ENCODE measurements around the gene PLXNA2. TPM values are rescaled to one million over a fixed set of nuclear protein-coding genes. Genes with fewer than 3 reads are reported as not detected.

Gene PLXNA2
- total RNA-seq, 1 donor from 2014 or later: 0.82 TPM

GRCh38 chr1:208024406-208024805 is 219.8 kb downstream of the PLXNA2 start:
- Mint-ChIP-seq H3K36me3 (ENCODE audit: low read depth) (no peaks in the 10 kb centered on the region), H3K27me3 (peaks cover 6% of the 10 kb centered on the region), H3K9me3 (no peaks in the 10 kb centered on the region), H3K4me1 (no peaks in the 10 kb centered on the region), H3K4me3 (no peak overlapping the region), H3K27ac (no peak overlapping the region)
- POLR2A ChIA-PET: no interaction called here
- intact Hi-C loops (cut with micrococcal nuclease): no loop called here
- TF ChIP-seq CTCF (IDR thresholded peaks at IDR 0.05): no peak
- CTCF ChIA-PET: interaction anchor here (1.4 kb wide), 1 partner anchor 221 kb away, joined by 5 read pairs; no protein-coding TSS in a partner anchor
- ATAC-seq (ENCODE audit: low read depth): no peak
- no peak for DNase-seq

DNA sequence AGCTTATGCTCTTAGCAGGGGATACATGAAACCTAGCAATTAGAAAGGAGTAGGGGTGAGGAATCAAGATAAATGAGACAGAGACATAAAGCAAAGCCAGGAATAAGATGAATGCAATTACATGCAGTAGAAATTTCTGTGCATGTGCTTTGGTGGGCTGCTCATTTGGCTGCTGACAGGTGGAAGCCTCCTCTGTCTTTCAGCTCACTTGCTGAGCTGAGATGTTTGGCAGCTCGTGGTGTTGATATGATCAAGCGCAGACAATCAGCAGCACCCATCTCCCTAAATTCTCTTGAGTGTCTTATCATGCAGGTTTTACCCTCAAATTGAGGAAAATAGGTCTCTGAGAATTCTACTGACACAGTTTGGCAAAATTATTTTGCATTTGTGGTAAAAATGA is 224.9 kb downstream of the PLXNA2 start:
- intact Hi-C loops (cut with micrococcal nuclease): no loop called here
- DNase-seq (no peak), ATAC-seq (ENCODE audit: low read depth) (no peak)
- no peak for TF ChIP-seq CTCF (IDR thresholded peaks at IDR 0.05)
- Mint-ChIP-seq H3K36me3 (ENCODE audit: low read depth) (no peaks in the 10 kb centered on the region), H3K4me3 (no peak overlapping the region), H3K9me3 (no peaks in the 10 kb centered on the region), H3K4me1 (no peaks in the 10 kb centered on the region), H3K27ac (no peak overlapping the region), H3K27me3 (peaks cover 11% of the 10 kb centered on the region)
- ChIA-PET POLR2A (no interaction called here), CTCF (no interaction called here)

DNA sequence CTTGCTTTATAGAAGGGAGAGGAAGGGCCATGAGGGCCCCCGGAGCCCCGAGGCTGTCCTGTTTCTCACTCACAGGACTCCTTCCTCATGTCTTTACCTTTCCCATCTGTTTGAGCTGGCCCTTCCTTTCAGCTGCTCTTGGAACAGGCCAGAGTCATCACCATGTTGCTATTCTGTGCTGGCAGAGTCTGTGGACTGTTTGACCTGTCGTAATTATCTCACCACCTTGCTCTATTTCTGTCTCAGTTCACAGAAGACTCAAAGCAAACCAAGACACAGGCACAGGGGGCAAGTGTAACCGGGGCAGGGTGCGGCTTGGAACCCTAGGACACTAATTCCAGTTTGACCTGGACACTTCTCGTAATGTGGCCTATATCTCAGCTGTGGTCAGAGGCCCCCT is 228.9 kb downstream of the PLXNA2 start:
- ChIA-PET POLR2A (no interaction called here), CTCF (no interaction called here)
- DNase-seq: no peak
- H3K36me3 Mint-ChIP-seq (ENCODE audit: low read depth): no peaks in the 10 kb centered on the region
- H3K27ac Mint-ChIP-seq: no peak overlapping the region
- no peak overlapping the region for H3K4me3 Mint-ChIP-seq
- no peaks in the 10 kb centered on the region for H3K9me3 Mint-ChIP-seq
- intact Hi-C loops (cut with micrococcal nuclease): no loop called here
- ATAC-seq (ENCODE audit: low read depth): no peak
- no peaks in the 10 kb centered on the region for H3K4me1 Mint-ChIP-seq
- peaks cover 5% of the 10 kb centered on the region for H3K27me3 Mint-ChIP-seq
- no peak for TF ChIP-seq CTCF (IDR thresholded peaks at IDR 0.05)

- POLR2A ChIA-PET: no interaction called here
- peaks cover 5% of the 10 kb centered on the region for H3K27me3 Mint-ChIP-seq
These were observed 231.0 kb downstream of the PLXNA2 start for GRCh38 chr1:208013210-208013609.

DNA sequence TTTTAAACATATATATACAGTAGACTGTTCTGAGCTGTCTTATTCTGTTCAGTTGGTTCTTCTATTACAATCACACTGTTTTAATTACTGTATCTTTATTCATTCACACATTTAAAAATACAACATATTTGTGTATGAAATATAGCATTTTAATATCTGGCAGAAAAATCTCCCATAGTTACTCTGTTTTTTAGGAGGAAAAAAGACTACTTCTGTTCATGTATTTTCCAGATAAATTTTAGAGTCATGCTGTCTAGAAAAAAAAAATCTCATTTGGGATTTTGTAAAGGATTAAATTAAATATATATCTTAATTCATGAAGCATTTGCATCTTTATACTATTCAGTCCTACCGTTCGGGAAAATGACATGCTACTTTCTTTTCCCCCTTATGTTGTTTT is 231.5 kb downstream of the PLXNA2 start:
- CTCF ChIA-PET: no interaction called here
- DNase-seq (no peak), ATAC-seq (ENCODE audit: low read depth) (no peak)
- intact Hi-C loops (cut with micrococcal nuclease): no loop called here
- no peaks in the 10 kb centered on the region for H3K9me3 Mint-ChIP-seq
- no peak for TF ChIP-seq CTCF (IDR thresholded peaks at IDR 0.05)
- H3K27me3 Mint-ChIP-seq: peaks cover 5% of the 10 kb centered on the region
- no peaks in the 10 kb centered on the region for H3K36me3 Mint-ChIP-seq (ENCODE audit: low read depth)
- POLR2A ChIA-PET: no interaction called here
- no peak overlapping the region for H3K27ac Mint-ChIP-seq
- no peaks in the 10 kb centered on the region for H3K4me1 Mint-ChIP-seq
- H3K4me3 Mint-ChIP-seq: no peak overlapping the region

More at GRCh38 chr1:208013210-208013609, 231.0 kb downstream of the PLXNA2 start:
- H3K4me3 Mint-ChIP-seq: no peak overlapping the region
- intact Hi-C loops (cut with micrococcal nuclease): no loop called here
- TF ChIP-seq CTCF (IDR thresholded peaks at IDR 0.05): no peak
- no peak for DNase-seq
- CTCF ChIA-PET: no interaction called here
- no peak for ATAC-seq (ENCODE audit: low read depth)
- no peaks in the 10 kb centered on the region for H3K36me3 Mint-ChIP-seq (ENCODE audit: low read depth)
- H3K4me1 Mint-ChIP-seq: no peaks in the 10 kb centered on the region
- no peak overlapping the region for H3K27ac Mint-ChIP-seq
- H3K9me3 Mint-ChIP-seq: no peaks in the 10 kb centered on the region

Data from activated B cell treated with CpG ODN at 0.5 μM for 24 hours (primary cell).